Measurements from ENCODE around the gene EMC8. TPM values are rescaled to one million over a fixed set of nuclear protein-coding genes. Genes with fewer than 3 reads are reported as not detected.
"Not testable (repeated sequence)": the region's sequence is repeated elsewhere in the genome, so short reads cannot be mapped to it uniquely, and the experiment has no call there.

EMC8 gene
- total RNA-seq, 1 experiment from 2014 or later = 62.7 TPM

- CTCF ChIA-PET = interaction anchor here (0.6 kb wide), 1 partner anchor 1084 kb away, joined by 6 read pairs; no protein-coding TSS in a partner anchor
- POLR2A ChIA-PET (ENCODE audit: low non-redundant PET) = no interaction called here
- Histone ChIP-seq H3K36me3 (ENCODE audit: insufficient read depth, low read length, poor library complexity, severe bottlenecking) (peaks cover 31% of the 10 kb centered on the region), H3K4me3 (ENCODE audit: low read depth, low read length, poor library complexity, severe bottlenecking) (no peak overlapping the region), H3K27me3 (replicated peaks; ENCODE audit: insufficient read depth, low read depth, low read length, poor library complexity) (peaks cover 26% of the 10 kb centered on the region), H3K4me1 (ENCODE audit: insufficient read depth, low read length, poor library complexity, severe bottlenecking) (no peaks in the 10 kb centered on the region), H3K27ac (ENCODE audit: low read depth, low read length, poor library complexity, severe bottlenecking) (no peak overlapping the region), H3K9me3 (ENCODE audit: low read depth, low read length, poor library complexity, severe bottlenecking) (no peaks in the 10 kb centered on the region)
- TF ChIP-seq CTCF (conservative IDR thresholded peaks at IDR 0.05; ENCODE audit: low read depth, low read length) = no peak
- TF ChIP-seq EZH2 (IDR thresholded peaks at IDR 0.05; ENCODE audit: borderline replicate concordance, low read depth, low read length, poor library complexity, severe bottlenecking) = no peak
- BruUV-seq (replicated peaks) = no TSS peak
- no peak for DNase-seq (ENCODE audit: low spot score)
- intact Hi-C loops (cut with micrococcal nuclease; ENCODE audit: unreplicated experiment) = no loop called here
Measured at GRCh38 chr16:85808926-85809325, 9.6 kb upstream of the EMC8 start.

GRCh38 chr16:85808104-85808503 is 8.8 kb upstream of the EMC8 start:
- Histone ChIP-seq H3K27me3 (replicated peaks; ENCODE audit: insufficient read depth, low read depth, low read length, poor library complexity) (peaks cover 18% of the 10 kb centered on the region), H3K36me3 (ENCODE audit: insufficient read depth, low read length, poor library complexity, severe bottlenecking) (peaks cover 39% of the 10 kb centered on the region)
- H3K4me3 ChIP-seq (ENCODE audit: low read depth, low read length, poor library complexity, severe bottlenecking); H3K27ac ChIP-seq (ENCODE audit: low read depth, low read length, poor library complexity, severe bottlenecking); H3K9me3 ChIP-seq (ENCODE audit: low read depth, low read length, poor library complexity, severe bottlenecking); H3K4me1 ChIP-seq (ENCODE audit: insufficient read depth, low read length, poor library complexity, severe bottlenecking); DNase-seq (ENCODE audit: low spot score); POLR2A ChIA-PET (ENCODE audit: low non-redundant PET); CTCF ChIA-PET; intact Hi-C loops (cut with micrococcal nuclease; ENCODE audit: unreplicated experiment); BruUV-seq (replicated peaks): not testable (repeated sequence)

GRCh38 chr16:85807340-85807739 is 8.0 kb upstream of the EMC8 start:
- H3K9me3 ChIP-seq (ENCODE audit: low read depth, low read length, poor library complexity, severe bottlenecking); POLR2A ChIA-PET (ENCODE audit: low non-redundant PET); CTCF ChIA-PET; DNase-seq (ENCODE audit: low spot score); H3K27ac ChIP-seq (ENCODE audit: low read depth, low read length, poor library complexity, severe bottlenecking); H3K4me3 ChIP-seq (ENCODE audit: low read depth, low read length, poor library complexity, severe bottlenecking); H3K4me1 ChIP-seq (ENCODE audit: insufficient read depth, low read length, poor library complexity, severe bottlenecking); BruUV-seq (replicated peaks); intact Hi-C loops (cut with micrococcal nuclease; ENCODE audit: unreplicated experiment): not testable (repeated sequence)
- peaks cover 11% of the 10 kb centered on the region for H3K27me3 ChIP-seq (replicated peaks; ENCODE audit: insufficient read depth, low read depth, low read length, poor library complexity)
- peaks cover 47% of the 10 kb centered on the region for H3K36me3 ChIP-seq (ENCODE audit: insufficient read depth, low read length, poor library complexity, severe bottlenecking)

GRCh38 chr16:85806539-85806938 is 7.2 kb upstream of the EMC8 start:
- POLR2A ChIA-PET (ENCODE audit: low non-redundant PET) = interaction anchor here (0.5 kb wide), 1 partner anchor 202 kb away, joined by 5 read pairs; no protein-coding TSS in a partner anchor
- intact Hi-C loops (cut with micrococcal nuclease; ENCODE audit: unreplicated experiment) = no loop called here
- DNase-seq (ENCODE audit: low spot score) = no peak
- no peaks in the 10 kb centered on the region for H3K9me3 ChIP-seq (ENCODE audit: low read depth, low read length, poor library complexity, severe bottlenecking)
- no TSS peak for BruUV-seq (replicated peaks)
- no peaks in the 10 kb centered on the region for H3K4me1 ChIP-seq (ENCODE audit: insufficient read depth, low read length, poor library complexity, severe bottlenecking)
- CTCF ChIA-PET = no interaction called here
- no peak for TF ChIP-seq CTCF (conservative IDR thresholded peaks at IDR 0.05; ENCODE audit: low read depth, low read length)
- no peak for TF ChIP-seq EZH2 (IDR thresholded peaks at IDR 0.05; ENCODE audit: borderline replicate concordance, low read depth, low read length, poor library complexity, severe bottlenecking)
- H3K27ac ChIP-seq (ENCODE audit: low read depth, low read length, poor library complexity, severe bottlenecking) = no peak overlapping the region
- peaks cover 55% of the 10 kb centered on the region for H3K36me3 ChIP-seq (ENCODE audit: insufficient read depth, low read length, poor library complexity, severe bottlenecking)
- H3K27me3 ChIP-seq (replicated peaks; ENCODE audit: insufficient read depth, low read depth, low read length, poor library complexity) = peaks cover 3% of the 10 kb centered on the region
- no peak overlapping the region for H3K4me3 ChIP-seq (ENCODE audit: low read depth, low read length, poor library complexity, severe bottlenecking)
